ENCODE measurements around the gene TSHZ2. TPM values are rescaled to one million over a fixed set of nuclear protein-coding genes. Genes with fewer than 3 reads are reported as not detected.

TSHZ2 gene
- total RNA-seq, 1 experiment from 2014 or later = 0.07 TPM

GRCh38 chr20:53425481-53425880 lies 453.3 kb downstream of the TSHZ2 start:
- Histone ChIP-seq H4K20me1 (ENCODE audit: insufficient read depth) (no peaks in the 10 kb centered on the region), H3K4me1 (ENCODE audit: control insufficient read depth in 1 of 2, insufficient read depth in 2 of 2, low read length in 2 of 2) (no peaks in the 10 kb centered on the region), H3K9ac (ENCODE audit: low read length) (no peak overlapping the region), H3K4me3 (replicated peaks in 1 of 2; ENCODE audit: low read depth in 1 of 2, low read length in 2 of 2) (no peak overlapping the region), H3K27me3 (ENCODE audit: insufficient read depth, low read length) (no peaks in the 10 kb centered on the region), H3K4me2 (ENCODE audit: low read length) (no peak overlapping the region), H3K79me2 (ENCODE audit: insufficient read depth, low read length) (no peaks in the 10 kb centered on the region), H3K27ac (ENCODE audit: low read depth, low read length) (no peak overlapping the region), H3K9me2 (ENCODE audit: insufficient read depth) (no peaks in the 10 kb centered on the region), H3K9me3 (ENCODE audit: control insufficient read depth in 1 of 2, insufficient read depth in 1 of 2, low read depth in 1 of 2, low read length in 2 of 2) (no peaks in the 10 kb centered on the region), H2AFZ (ENCODE audit: low read depth, low read length, poor library complexity, severe bottlenecking) (no peak overlapping the region), H3K36me3 (ENCODE audit: control insufficient read depth in 1 of 2, insufficient read depth in 2 of 2, low read length in 2 of 2) (no peaks in the 10 kb centered on the region)
- ChIA-PET POLR2A (no interaction called here), RAD21 (ENCODE audit: low non-redundant PET in 1 of 2, low total read pairs in 2 of 2, uncharacterized antibody in 2 of 2, unreplicated experiment in 2 of 2) (no interaction called here), CTCF (no interaction called here)
- no peak for DNase-seq (ENCODE audit: low read depth, low spot score)
- TF ChIP-seq ZBTB33 (IDR thresholded peaks at IDR 0.05; ENCODE audit: extremely low read depth, insufficient replicate concordance, low read length) (no peak), CTCF (IDR thresholded peaks at IDR 0.05 in 2 of 3, conservative IDR thresholded peaks at IDR 0.05 in 1 of 3; ENCODE audit: borderline replicate concordance in 1 of 3, insufficient read depth in 1 of 3, low read depth in 2 of 3, low read length in 2 of 3) (no peak), EZH2phosphoT487 (IDR thresholded peaks at IDR 0.05; ENCODE audit: borderline replicate concordance) (no peak), ELF1 (IDR thresholded peaks at IDR 0.05; ENCODE audit: borderline replicate concordance, low read depth) (no peak), ZFX (IDR thresholded peaks at IDR 0.05) (no peak), ZNF274 (IDR thresholded peaks at IDR 0.05; ENCODE audit: low read depth, low read length) (no peak), EZH2 (IDR thresholded peaks at IDR 0.05) (no peak), SP1 (IDR thresholded peaks at IDR 0.05; ENCODE audit: low read depth) (no peak), ATF3 (IDR thresholded peaks at IDR 0.05) (no peak), EGR1 (IDR thresholded peaks at IDR 0.05; ENCODE audit: low read depth) (no peak), CBX3 (IDR thresholded peaks at IDR 0.05; ENCODE audit: low read depth) (no peak), RAD21 (IDR thresholded peaks at IDR 0.05; ENCODE audit: low read depth) (no peak), YY1 (IDR thresholded peaks at IDR 0.05; ENCODE audit: extremely low read depth, insufficient replicate concordance, low read depth, low read length) (no peak), TCF7L2 (IDR thresholded peaks at IDR 0.05; ENCODE audit: borderline replicate concordance, extremely low read depth, insufficient read depth, insufficient read length) (no peak), SRF (IDR thresholded peaks at IDR 0.05; ENCODE audit: low read depth) (no peak), MAX (IDR thresholded peaks at IDR 0.05) (no peak), REST (IDR thresholded peaks at IDR 0.05; ENCODE audit: low read depth) (no peak), POLR2A (IDR thresholded peaks at IDR 0.05; ENCODE audit: borderline replicate concordance, extremely low read depth, insufficient read depth, insufficient read length) (no peak)
- no peak for ATAC-seq
- no TSS peak for BruUV-seq (replicated peaks)
- intact Hi-C loops (cut with micrococcal nuclease) = no loop called here

Measured in HCT116 (cell line).